GM21423 (cell line): Measurements from ENCODE around the gene NUP188.
A peak's percentile ranks its signal among the peaks of the same experiment; 100 is the strongest.

Experiments used
- ATAC-seq: cut with Tn5 transposase; IDR thresholded peaks from one replicate; pipeline ENCODE4 v1.9.1; 2021; ENCODE audit warnings: mild to moderate bottlenecking, moderate library complexity; ENCODE audit not compliant: unreplicated experiment

Gene NUP188

GRCh38 chr9:129007035-129007765, 59.7 kb downstream of the NUP188 start:
- no peak for ATAC-seq

DNA sequence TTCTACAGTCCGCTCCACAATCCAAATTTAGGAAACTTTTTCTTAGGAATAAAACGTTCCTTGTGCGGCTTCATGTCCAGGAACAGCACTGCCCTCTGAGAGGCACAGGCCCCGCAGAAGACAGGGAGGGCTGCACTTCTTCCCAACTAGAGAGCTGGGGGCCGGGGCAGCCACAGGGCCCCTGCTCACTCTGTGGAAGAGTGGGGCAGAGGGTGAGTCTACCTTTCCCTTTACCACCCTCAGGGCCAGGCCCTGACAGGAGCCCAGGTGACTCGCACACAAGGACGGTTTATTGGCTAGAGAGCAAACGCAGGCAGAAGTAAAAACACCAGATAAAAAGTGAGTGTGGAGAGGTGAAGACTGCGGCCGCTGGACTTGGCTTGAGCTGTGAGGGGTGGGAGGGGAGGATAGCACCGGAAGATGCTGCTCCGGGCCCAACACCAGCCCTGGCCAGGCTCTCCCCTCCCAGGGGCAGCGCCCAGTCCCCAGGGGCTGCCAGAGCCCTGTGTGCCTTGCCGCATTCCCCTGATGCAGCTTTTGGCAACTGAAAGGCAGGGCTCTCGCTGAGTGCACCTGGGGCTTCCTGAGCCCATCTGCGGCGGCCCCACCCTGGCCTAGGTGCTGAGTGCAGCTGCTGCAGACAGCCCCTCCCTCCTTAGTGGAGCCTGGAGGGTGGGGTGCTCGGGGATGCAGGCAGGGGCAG, 60.4 kb downstream of the NUP188 start:
- ATAC-seq = no peak

DNA sequence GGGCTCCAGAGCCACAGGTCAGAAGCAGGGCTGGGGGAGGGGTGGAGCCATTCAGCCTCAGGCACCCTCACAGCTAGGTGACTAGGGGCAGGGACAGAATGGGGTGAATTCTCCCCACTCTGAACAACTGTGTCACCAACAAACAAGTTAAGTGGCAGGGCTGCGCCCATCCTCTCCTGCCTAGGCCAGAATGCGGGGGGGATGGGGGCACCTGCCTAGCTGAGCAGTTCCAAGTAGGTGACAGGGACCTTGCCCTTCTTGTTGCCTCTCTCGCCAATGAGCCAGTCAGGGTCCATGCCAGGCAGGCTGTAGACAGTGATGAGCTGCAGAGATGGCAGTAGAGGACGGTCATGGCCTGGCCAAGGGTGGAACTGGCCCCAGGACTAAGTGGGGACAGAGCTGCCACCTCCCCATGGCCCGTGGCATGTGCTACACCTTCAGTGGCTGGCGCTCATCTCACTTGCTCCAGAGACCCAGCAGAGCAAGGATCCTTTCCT, 61.0 kb downstream of the NUP188 start:
- ATAC-seq = no peak

GRCh38 chr9:129008986-129009583, 61.6 kb downstream of the NUP188 start:
- ATAC-seq = no peak

DNA sequence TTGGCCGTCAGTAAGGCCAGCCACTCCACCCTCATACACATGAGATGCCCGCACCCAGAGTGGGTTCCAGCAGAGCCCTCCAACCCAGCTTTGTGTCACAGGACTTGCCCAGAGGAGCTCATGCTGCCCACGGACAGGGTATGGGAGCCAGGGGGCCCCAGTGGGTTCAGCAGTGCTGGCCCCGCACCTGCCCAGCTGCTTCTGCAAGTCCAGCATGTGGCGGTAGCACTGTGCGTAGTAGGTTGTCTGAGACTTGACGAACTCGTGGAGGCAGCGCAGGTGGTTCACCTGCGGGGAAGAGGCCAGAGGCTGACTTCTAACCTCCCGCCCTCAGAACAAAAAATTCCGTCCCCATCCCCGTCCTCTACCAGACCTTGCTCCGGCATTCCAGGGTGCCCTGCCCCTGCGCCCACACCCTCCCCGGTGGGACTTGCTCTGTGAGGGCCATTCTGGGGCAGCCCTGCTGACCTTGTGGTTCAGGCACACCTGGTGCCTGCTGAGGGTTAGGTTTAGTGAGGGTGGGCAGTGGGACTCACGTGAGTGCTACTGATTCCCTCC, 62.2 kb downstream of the NUP188 start:
- ATAC-seq = no peak

GRCh38 chr9:129010267-129010975, 62.9 kb downstream of the NUP188 start:
- ATAC-seq = no peak

DNA sequence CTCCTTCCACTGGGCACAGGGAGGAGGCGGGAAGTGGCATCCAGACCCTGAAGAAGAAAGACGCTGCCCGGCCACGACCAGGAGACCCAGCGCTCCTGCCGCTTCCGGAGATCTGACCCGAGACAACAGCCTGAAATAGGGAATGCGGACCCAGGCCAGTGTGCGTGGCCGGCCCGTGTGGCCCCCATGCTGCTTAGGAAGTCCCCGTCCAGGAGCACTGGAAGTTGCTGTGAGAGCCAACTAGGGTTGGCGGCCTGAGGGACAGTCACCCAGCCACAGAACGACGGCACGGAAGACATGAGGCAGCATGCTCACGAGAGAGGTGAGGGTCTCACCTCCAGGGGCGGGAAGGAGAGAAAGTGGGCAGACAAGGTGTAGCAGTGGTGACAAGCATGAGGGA, 63.7 kb downstream of the NUP188 start:
- ATAC-seq = no peak

DNA sequence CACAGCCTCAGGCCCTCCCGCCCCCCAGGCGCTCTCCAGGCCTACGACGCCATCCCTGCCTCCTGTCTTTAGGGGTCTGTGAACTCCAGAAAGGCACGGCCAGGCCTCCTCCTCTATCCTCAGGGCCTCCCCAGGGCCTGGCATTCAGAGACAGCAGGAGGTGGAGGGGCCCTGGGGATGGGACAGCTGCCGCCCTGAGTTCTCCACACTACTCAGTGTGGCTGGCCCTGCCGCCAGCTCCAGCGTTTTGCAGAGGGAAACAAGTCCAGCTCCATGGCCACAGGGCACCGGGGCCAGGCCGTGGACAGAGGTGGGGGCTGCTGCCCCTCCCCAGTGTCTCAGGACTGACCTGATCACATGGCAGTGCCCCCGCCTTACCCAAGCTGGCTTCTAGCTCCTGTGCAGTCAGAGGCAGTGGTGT, 64.3 kb downstream of the NUP188 start:
- no peak for ATAC-seq

- ATAC-seq = no peak
Measured at GRCh38 chr9:129012343-129012742, 64.8 kb downstream of the NUP188 start.

GRCh38 chr9:129012893-129013448, 65.5 kb downstream of the NUP188 start:
- no peak for ATAC-seq

GRCh38 chr9:129013674-129014073, 66.2 kb downstream of the NUP188 start:
- ATAC-seq = no peak

DNA sequence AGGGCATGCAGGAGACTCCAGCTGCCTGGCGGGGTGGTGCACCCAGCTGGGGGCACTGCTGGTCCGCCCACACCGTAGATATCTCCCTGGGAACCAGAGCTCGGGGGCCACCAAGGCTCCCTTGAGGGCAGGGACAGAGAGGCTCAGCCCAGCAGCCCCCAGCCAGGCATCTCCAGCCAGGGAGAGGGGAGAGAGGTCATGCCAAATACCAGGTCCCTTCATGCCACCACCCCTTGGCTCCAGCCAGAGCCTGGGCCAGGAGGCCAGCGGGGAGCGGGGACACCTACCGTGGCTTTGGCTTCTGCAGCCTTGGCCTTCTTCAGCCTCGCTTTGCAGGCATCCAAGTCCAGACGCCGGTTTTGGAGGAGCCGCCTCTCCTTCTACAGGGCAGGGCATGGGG, 66.6 kb downstream of the NUP188 start:
- no peak for ATAC-seq

- no peak for ATAC-seq
Measured at GRCh38 chr9:129014608-129015007, 67.1 kb downstream of the NUP188 start.

- ATAC-seq = peak; percentile 79
Measured at GRCh38 chr9:129021091-129021490, 73.6 kb downstream of the NUP188 start.

DNA sequence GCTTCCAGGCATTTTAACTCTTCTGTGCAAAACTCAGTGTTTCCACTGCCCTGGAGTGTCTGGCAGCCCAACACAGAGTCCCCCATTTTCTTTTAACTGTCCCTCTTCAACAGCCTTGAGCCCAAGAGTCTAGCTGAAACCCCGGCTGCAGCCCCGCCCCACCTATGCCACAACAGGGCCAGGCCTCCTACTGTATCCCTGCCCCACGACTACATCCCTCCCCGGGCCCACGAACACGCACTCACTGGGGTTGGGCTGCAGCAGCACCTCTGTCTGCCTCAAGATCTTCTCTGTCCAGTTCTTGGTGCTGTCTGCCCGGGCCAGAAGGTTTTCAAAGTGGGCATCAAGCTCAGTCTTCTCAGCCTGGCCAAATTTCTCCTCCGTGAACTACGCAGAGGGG, 74.5 kb downstream of the NUP188 start:
- no peak for ATAC-seq

DNA sequence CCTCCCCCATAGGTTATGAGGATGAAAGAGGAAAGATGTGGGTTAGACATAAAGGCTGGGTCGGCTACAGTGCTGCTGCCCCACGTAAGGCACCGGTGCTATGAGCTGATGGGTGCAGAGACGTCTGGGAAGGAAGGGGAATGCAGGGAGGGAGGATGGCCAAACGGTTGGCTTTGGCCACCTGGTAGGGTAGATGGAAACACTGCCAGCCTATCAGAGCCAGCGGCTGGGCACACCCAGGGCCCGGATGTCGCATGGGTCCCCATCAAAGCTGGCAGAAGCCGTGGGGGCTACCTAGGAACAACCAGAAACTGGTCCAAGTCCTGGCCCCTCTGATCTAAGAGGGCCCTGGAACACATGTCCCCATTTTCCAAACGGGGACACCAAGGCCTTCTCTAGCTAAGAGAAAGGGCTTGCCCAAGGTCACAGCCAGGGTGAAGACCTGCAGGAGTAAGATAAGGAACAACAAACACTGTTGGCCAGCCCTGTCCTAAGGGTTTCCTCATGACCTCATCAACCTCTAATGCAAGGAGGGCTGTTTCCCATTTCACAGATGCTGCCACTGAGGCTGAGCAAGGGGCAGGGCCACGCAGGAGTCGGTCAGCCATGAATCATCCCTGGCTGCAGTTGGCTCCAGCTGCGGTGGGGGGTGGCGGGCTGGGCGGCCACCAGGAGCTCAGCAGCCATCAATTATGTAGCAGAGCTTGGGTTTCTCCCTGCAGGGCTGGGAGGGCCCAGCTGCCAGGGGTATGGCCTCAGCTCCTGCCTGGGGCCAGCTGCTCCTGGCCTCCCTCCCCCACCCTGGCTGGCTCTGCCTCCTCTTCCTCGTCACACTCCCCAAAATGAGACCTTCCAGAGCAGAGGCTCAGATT, 75.8 kb downstream of the NUP188 start:
- ATAC-seq = no peak

DNA sequence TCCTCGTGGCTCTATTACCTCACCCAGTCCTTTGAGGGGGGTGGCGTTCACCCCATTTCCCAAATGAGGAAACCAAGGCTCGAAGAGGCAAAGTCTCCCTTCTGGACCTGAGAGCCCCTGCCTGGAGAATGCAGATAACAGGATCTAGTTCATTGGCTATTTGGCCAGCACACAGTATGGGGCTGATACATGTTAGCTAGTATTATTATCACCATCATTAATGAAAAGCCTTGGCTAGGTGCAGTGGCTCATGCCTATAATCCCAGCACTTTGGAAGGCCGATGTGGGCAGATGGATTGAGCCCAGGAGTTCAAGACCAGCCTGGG, 76.4 kb downstream of the NUP188 start:
- ATAC-seq = no peak

DNA sequence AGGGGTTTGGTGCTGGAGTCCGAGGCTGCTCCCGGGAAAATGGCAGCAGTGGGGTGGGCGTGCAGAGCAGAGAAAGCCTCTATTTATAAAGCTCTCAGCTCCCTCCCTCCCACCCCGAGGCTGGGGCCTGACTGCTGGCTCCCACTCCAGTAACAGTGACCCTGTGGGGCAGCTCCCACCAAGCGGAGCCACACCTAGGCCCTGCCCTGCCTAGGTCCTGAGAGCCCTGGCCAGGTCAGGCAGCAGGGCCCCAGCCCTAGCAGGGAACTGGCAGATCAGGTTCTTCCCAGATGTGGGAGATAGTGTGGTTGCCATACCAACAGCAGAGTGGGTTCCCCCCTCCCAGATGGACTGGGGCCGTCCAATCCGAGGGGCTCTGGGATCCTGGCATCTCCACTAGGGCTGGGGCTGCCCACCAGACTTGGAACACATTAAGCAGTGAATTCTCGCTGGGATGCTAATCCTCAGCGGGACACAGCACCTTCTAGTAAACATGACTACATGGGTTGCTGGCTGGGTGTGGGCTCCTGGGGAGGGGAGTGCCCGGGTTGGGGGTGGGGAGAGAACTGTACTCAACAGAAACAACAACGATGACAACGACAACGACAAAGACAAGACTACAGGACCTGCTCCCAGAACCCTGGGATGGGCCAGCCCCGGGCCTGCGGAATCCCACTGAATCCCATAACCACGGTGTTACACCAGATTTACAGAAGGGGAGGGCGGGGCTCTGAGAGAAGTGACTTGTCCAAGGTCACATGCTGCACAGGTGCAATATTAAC, 79.1 kb downstream of the NUP188 start:
- ATAC-seq = no peak

DNA sequence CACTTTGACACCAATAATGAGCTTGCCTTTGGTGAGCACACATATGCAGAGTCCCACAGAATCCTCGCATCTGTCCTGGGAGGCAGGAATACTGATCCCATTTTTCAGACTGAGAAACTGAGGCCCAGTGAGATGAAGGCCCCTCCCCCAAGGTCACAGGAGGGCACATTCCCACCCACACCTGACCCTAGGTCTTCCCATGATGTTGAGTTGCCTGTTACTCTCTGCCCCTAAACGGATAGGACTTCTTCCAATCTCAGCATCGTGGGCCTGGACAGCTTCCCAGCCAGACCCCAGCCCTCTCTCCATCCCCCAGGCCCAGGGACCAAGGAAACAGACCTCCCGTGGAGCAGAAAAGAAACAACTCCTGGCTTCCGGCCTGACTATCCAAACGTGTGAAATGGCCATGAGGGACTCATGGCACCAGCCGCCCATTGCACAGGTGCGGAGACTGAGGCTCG, 79.8 kb downstream of the NUP188 start:
- ATAC-seq = no peak
